ENCODE results near the gene HMOX1.
"Not testable (repeated sequence)": the region's sequence is repeated elsewhere in the genome, so short reads cannot be mapped to it uniquely, and the experiment has no call there.

HMOX1 gene

DNA sequence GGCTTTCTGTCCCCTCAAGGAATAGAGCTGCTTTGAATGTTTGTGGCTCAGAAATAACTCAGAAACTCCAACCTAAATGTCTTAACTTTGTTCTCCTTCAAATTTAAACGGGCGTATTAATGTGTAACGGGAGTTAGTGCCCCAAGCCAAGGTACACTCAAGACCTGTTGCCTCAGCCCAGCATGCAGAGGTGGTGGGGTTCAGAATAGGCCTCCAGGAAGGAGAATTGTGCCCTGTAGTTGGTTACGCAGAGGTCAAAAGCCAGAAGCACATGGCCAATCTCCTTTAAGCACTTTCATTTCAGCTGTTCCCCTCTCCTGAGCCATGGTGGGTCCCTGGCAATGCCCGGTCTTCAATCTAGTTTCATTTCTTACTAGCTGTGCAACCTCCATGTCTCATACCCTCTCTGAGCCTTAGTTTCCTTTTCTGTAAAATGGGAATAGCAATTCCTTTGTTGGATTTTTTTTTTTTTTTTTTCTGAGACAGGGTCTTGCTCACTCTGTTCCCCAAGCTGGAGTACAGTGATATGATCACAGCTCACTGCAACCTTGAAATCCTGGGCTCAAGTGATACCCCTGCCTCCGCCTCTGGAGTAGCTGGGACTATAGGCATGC is 4.2 kb downstream of the HMOX1 start:
- peaks cover 10% of the 10 kb centered on the region for H3K4me1 Mint-ChIP-seq
- no peaks in the 10 kb centered on the region for H3K36me3 Mint-ChIP-seq
- no peak overlapping the region for H3K4me3 Mint-ChIP-seq
- peaks cover 18% of the 10 kb centered on the region for H3K27me3 Mint-ChIP-seq
- no peaks in the 10 kb centered on the region for H3K9me3 Mint-ChIP-seq
- H3K27ac Mint-ChIP-seq: no peak overlapping the region

DNA sequence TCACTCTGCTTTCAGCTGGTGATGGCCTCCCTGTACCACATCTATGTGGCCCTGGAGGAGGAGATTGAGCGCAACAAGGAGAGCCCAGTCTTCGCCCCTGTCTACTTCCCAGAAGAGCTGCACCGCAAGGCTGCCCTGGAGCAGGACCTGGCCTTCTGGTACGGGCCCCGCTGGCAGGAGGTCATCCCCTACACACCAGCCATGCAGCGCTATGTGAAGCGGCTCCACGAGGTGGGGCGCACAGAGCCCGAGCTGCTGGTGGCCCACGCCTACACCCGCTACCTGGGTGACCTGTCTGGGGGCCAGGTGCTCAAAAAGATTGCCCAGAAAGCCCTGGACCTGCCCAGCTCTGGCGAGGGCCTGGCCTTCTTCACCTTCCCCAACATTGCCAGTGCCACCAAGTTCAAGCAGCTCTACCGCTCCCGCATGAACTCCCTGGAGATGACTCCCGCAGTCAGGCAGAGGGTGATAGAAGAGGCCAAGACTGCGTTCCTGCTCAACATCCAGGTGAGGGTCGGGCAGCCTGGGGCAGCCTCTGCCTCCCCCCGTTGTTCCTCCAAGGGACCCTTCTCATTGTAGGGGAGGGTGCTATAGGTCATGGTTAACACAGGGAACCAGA is 5.9 kb downstream of the HMOX1 start:
- H3K4me3 Mint-ChIP-seq: no peak overlapping the region
- H3K27me3 Mint-ChIP-seq: peaks cover 16% of the 10 kb centered on the region
- no peaks in the 10 kb centered on the region for H3K36me3 Mint-ChIP-seq
- peaks cover 3% of the 10 kb centered on the region for H3K4me1 Mint-ChIP-seq
- no peak overlapping the region for H3K27ac Mint-ChIP-seq
- H3K9me3 Mint-ChIP-seq: no peaks in the 10 kb centered on the region

DNA sequence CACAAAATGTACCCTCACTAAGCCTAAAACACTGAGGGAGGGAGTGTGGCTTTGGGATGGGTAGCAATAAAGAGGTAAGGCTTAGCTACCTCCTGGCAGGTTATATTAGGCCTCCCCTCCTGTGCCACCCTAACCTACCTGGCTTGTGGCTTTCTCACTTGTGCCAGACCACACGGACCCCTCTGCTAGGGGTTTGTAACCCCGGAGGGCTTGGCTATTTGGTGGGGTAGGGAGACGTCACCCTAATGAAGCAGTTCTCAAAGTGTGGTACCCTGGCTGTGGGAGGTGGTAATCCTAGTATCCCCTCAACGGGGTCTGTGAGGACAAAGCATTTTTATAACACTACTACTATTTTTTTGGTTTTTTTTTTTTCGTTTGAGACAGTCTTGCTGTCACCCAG is 10.0 kb downstream of the HMOX1 start:
- Mint-ChIP-seq H3K27ac (no peak overlapping the region), H3K4me3 (no peak overlapping the region), H3K27me3 (peaks cover 3% of the 10 kb centered on the region), H3K4me1 (no peaks in the 10 kb centered on the region), H3K9me3 (no peaks in the 10 kb centered on the region), H3K36me3 (no peaks in the 10 kb centered on the region)

DNA sequence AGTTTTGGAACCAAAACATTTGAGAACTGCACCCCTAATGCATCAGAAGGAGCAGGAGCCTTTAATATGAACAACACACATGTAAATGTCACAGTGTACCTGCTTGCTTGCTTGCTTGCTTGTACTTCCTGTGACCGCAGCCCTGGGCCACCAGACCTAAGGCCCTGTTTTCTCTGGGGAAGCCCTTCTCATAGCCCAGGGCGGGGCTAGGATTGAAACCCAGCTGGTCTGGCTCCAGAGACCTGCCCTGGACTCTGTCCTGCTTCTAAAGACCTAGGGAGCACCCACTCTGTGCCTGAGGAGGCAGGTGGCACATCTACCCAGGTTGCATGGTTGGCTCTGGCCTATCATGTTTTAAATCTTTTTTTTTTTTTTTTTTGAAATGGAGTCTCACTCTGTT is 11.5 kb downstream of the HMOX1 start:
- Mint-ChIP-seq H3K36me3 (no peaks in the 10 kb centered on the region), H3K27ac (no peak overlapping the region), H3K4me1 (no peaks in the 10 kb centered on the region), H3K9me3 (no peaks in the 10 kb centered on the region), H3K27me3 (no peaks in the 10 kb centered on the region), H3K4me3 (no peak overlapping the region)

DNA sequence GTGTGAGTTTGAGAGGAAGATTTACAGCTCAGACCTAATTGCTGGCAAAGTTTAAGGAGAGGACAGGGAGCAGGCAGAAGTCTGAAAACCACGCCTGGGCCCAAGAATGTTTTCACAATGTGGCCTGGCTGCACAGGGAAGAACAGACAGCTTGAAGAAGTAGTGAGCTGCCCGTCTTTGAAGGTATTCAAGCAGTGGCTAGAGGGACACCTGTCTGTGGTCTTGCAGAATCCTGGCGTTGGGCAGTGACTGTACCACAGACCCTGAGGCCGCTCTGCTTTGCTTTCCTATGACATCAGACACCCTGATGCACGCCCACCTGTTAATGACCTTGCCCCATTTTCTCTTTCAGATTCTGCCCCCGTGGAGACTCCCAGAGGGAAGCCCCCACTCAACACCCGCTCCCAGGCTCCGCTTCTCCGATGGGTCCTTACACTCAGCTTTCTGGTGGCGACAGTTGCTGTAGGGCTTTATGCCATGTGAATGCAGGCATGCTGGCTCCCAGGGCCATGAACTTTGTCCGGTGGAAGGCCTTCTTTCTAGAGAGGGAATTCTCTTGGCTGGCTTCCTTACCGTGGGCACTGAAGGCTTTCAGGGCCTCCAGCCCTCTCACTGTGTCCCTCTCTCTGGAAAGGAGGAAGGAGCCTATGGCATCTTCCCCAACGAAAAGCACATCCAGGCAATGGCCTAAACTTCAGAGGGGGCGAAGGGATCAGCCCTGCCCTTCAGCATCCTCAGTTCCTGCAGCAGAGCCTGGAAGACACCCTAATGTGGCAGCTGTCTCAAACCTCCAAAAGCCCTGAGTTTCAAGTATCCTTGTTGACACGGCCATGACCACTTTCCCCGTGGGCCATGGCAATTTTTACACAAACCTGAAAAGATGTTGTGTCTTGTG is 12.5 kb downstream of the HMOX1 start:
- no peaks in the 10 kb centered on the region for H3K9me3 Mint-ChIP-seq
- peak overlapping the region; percentile 55 for H3K27ac Mint-ChIP-seq
- H3K36me3 Mint-ChIP-seq: no peaks in the 10 kb centered on the region
- H3K4me1 Mint-ChIP-seq: no peaks in the 10 kb centered on the region
- H3K4me3 Mint-ChIP-seq: no peak overlapping the region
- no peaks in the 10 kb centered on the region for H3K27me3 Mint-ChIP-seq

DNA sequence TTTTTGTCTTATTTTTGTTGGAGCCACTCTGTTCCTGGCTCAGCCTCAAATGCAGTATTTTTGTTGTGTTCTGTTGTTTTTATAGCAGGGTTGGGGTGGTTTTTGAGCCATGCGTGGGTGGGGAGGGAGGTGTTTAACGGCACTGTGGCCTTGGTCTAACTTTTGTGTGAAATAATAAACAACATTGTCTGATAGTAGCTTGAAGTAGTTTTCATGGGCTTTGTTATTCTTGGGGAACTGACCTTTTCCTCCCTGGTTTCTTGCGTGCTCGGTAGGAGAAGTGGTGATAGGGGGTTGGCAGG is 13.1 kb downstream of the HMOX1 start:
- no peaks in the 10 kb centered on the region for H3K36me3 Mint-ChIP-seq
- H3K4me1 Mint-ChIP-seq: no peaks in the 10 kb centered on the region
- H3K27me3 Mint-ChIP-seq: no peaks in the 10 kb centered on the region
- no peaks in the 10 kb centered on the region for H3K9me3 Mint-ChIP-seq
- peak overlapping the region; percentile 55 for H3K27ac Mint-ChIP-seq
- H3K4me3 Mint-ChIP-seq: no peak overlapping the region

DNA sequence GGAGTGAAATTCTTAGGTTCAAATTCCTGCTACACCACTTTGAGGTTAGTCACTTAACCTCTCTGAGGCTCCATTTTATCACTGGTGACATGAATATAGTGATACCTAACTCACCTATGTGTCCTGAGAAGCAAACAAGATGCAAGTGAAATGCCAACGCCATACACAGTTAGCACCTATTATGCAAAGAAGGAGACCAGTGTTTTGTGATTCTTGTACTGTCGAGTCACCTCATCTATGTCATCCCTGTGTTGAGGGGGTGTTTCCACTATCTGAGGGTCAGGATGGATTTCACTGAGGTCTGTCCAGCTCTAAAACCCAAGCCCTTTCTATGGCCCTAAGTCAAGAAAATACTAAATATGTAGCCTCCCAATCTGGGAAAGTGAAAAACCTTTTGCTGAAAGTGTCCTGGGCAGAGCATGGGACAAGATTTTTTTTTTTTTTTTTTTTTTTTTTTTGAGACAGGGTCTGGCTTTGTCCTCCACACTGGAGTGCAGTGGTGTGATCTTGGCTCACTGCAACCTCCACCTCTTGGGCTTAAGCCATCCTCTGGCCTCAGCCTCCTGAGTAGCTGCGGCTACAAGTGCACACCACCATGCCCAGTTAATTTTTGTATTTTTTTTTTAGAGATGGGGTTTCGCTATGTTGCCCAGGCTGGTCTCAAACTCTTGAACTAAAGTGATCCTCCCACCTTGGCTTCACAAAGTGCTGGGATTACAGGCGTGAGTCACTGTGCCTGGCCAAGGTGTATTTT is 14.1 kb downstream of the HMOX1 start:
- H3K27me3 Mint-ChIP-seq: no peaks in the 10 kb centered on the region
- peaks cover 1% of the 10 kb centered on the region for H3K36me3 Mint-ChIP-seq
- H3K4me1 Mint-ChIP-seq: peaks cover 2% of the 10 kb centered on the region
- H3K4me3 Mint-ChIP-seq: no peak overlapping the region
- no peak overlapping the region for H3K27ac Mint-ChIP-seq
- no peaks in the 10 kb centered on the region for H3K9me3 Mint-ChIP-seq

DNA sequence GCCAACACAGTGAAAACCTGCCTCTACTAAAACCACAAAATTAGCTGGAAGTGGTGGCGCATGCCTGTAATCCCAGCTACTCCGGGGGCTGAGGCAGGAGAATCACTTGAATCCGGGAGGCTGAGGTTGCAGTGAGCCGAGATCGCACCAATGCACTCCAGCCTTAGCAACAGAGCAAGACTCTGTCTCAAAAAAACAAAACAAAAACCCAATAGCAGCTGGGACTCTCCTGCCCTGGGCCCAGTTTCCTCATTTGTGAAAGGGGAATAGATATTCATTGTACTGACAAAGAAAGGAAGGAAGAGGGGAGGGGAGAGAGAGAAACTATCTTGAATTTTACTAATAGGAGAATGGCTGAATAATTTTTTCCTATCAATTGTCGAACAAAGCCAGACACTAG is 15.7 kb downstream of the HMOX1 start:
- not testable (repeated sequence) for H3K9me3 Mint-ChIP-seq, H3K27ac Mint-ChIP-seq, H3K27me3 Mint-ChIP-seq, H3K4me3 Mint-ChIP-seq, H3K36me3 Mint-ChIP-seq
- peaks cover 12% of the 10 kb centered on the region for H3K4me1 Mint-ChIP-seq

DNA sequence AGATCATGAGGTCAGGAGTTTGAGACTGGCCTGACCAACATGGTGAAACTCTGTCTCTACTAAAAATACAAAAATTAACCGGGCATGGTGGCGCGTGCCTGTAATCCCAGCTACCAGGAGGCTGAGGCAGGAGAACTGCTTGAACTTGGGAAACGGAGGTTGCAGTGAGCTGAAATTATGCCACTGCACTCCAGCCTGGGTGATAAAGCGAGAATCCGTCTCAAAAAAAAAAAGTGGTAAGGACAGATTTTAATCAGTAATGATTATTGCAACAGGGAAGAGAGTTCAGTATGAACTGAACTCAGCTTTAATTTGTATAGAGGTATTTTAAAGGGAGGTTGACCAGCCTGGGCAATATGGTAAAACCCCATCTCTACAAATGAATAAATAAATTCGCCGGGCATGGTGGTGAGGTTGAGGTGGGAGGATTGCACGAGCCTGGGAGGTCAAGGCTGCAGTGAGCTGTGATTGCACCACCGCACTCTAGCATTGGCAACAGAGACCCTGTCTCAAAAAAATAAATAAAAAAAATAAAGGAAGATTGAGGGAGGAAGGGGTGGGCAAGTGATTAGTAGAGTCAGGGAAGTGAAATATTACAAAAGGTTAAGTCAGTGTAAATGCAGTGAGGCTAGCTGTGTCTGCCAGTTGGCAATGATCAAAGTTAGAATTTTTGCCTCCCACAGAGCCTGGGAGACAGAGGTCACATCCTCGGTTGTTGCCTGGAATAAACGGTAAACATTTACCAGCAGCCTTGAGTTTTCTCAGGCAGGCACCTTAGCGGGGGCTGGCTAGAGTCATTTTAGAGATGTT is 16.4 kb downstream of the HMOX1 start:
- H3K36me3 Mint-ChIP-seq: peaks cover 9% of the 10 kb centered on the region
- no peak overlapping the region for H3K27ac Mint-ChIP-seq
- no peak overlapping the region for H3K4me3 Mint-ChIP-seq
- no peaks in the 10 kb centered on the region for H3K27me3 Mint-ChIP-seq
- peaks cover 14% of the 10 kb centered on the region for H3K4me1 Mint-ChIP-seq
- H3K9me3 Mint-ChIP-seq: no peaks in the 10 kb centered on the region

DNA sequence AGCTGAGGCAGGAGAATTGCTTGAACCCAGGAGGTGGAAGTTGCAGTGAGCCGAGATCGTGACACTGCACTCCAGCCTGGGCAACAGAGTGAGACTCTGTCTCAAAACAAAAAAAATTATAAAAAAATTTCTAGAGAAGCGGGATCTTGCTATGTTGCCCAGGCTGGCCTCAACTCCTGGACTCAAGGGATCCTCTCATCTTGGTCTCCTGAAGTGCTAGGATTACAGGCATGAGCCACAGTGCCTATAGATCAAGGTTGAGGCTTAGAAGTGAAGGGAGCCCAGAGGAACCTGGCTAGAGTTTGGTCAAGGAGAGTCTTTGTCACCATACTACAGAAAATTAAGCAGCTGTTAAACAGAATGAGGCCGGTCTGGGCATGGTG is 17.7 kb downstream of the HMOX1 start:
- Mint-ChIP-seq H3K4me3 (peak overlapping the region; percentile 99), H3K9me3 (no peaks in the 10 kb centered on the region), H3K27me3 (no peaks in the 10 kb centered on the region), H3K27ac (peak overlapping the region; percentile 80), H3K4me1 (peaks cover 14% of the 10 kb centered on the region), H3K36me3 (peaks cover 9% of the 10 kb centered on the region)

DNA sequence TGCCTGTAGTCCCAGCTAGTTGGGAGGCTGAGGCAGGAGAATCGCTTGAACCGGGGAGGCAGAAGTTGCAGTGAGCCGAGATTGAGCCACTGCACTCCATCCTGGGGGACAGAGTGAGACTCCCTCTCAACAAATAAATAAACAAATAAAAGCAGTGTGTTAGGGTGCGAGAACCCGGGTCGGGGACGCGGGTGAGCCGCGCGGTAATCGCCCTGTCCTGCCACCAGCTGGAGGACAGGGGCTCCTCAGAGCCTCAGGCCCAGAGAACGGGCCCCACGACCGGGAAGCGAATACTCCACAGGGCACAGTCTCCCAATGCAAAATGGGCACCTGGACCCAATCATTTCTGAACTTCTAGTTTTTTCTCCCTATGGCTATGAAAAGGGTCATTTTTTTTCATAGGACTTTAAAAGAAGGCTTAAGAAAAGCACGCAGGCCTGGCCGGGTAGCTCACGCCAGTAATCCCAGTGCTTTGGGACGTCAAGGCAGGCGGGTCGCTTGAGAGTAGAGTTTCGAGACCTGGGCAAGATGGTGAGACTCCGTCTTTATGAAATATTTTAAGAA is 18.3 kb downstream of the HMOX1 start:
- Mint-ChIP-seq H3K9me3 (no peaks in the 10 kb centered on the region), H3K27me3 (no peaks in the 10 kb centered on the region), H3K4me1 (peaks cover 14% of the 10 kb centered on the region), H3K4me3 (peak overlapping the region; percentile 99), H3K27ac (peak overlapping the region; percentile 100), H3K36me3 (peaks cover 13% of the 10 kb centered on the region)

DNA sequence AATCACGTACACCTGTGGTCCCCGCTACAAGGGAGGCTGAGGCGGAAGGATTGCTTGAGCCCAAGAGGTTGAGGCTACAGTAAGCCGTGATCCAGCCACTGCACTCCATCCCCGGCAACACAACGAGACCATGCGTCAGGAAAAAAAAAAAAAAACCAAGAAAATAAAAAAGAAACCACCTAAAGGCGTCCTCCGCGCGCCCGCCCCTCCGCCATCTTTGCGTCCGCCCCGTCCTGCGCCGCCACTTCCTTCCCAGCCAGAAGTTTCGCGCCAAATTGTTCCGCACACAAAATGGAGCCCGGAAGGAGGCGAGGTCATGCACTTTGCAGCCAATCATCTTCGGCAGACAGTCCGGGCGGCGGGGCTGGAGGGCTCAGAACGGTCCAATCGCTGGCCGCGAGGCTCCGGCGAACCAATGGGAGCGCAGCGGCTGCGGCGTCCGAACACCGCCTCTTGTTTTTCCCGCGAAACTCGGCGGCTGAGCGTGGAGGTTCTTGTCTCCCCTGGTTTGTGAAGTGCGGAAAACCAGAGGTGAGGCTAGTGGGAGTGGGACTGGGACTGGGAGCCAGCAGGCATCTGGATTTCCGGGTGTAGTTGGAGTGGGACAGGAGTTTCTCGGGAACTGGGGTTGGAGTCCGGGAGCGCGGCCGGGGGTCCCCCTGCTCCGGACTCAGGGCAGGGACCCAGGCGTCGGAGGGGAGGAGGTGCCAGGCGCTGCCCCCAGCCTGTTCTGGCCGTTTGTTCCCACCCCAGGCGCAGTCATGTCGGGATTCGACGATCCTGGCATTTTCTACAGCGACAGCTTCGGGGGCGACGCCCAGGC is 19.0 kb downstream of the HMOX1 start, which contains the start of gene MCM5:
Gene MCM5 (plus strand): TSS at position 463 of the 823 bp plus-strand sequence. CDS start 299 bp downstream, at position 762.
- Mint-ChIP-seq H3K9me3 (no peaks in the 10 kb centered on the region), H3K36me3 (peaks cover 13% of the 10 kb centered on the region), H3K27me3 (no peaks in the 10 kb centered on the region), H3K4me3 (peak within 1 kb of the TSS; percentile 99), H3K27ac (peak within 1 kb of the TSS; percentile 100), H3K4me1 (peaks cover 14% of the 10 kb centered on the region)

DNA sequence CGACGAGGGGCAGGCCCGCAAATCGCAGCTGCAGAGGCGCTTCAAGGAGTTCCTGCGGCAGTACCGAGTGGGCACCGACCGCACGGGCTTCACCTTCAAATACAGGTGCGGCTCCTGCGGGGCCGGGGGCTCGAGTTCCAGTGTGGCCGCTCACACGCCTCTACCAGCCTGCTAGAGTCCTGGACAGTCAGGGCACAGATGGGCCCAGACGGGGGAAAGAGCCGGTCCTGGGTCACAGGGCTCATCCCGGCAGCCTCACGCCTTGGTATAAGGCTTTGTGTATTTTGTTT is 19.6 kb downstream of the HMOX1 start:
- peak overlapping the region; percentile 99 for H3K4me3 Mint-ChIP-seq
- H3K4me1 Mint-ChIP-seq: peaks cover 14% of the 10 kb centered on the region
- no peaks in the 10 kb centered on the region for H3K9me3 Mint-ChIP-seq
- H3K27ac Mint-ChIP-seq: no peak overlapping the region
- peaks cover 13% of the 10 kb centered on the region for H3K36me3 Mint-ChIP-seq
- H3K27me3 Mint-ChIP-seq: no peaks in the 10 kb centered on the region

DNA sequence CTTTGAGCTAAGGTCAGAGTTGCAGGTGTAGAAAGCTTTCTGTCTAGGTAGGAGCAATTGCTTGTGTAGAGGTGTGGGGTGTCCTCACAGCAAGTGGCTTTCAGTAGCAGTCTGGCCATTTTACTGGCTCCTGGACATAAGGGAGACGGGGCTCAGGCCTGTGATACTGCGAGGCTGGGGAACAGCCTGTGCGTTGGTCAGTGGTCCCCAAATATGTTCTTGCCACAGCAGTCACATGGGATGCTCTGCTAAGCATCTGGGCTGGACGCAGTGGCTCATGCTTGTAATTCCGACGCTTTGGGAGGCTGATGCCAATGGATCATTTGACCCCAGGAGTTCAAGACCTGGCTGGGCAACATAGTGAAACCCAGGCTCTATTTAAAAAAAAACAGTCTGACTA is 21.0 kb downstream of the HMOX1 start:
- no peaks in the 10 kb centered on the region for H3K9me3 Mint-ChIP-seq
- peaks cover 16% of the 10 kb centered on the region for H3K36me3 Mint-ChIP-seq
- H3K27ac Mint-ChIP-seq: no peak overlapping the region
- H3K27me3 Mint-ChIP-seq: no peaks in the 10 kb centered on the region
- H3K4me3 Mint-ChIP-seq: peak overlapping the region; percentile 90
- H3K4me1 Mint-ChIP-seq: peaks cover 14% of the 10 kb centered on the region

Data from activated naive CD4-positive, alpha-beta T cell treated with anti-CD3 and anti-CD28 coated beads, Interleukin-2, amount 50 U/mL, for 24 hours (primary cell).